HCT116 (cell line): ENCODE measurements around the gene PTPRCAP.

ENCODE experiments used
- ATF3 ChIP-seq: IDR thresholded peaks from 2 replicates; pipeline ENCODE4 v1.6.1; 2012
- CEBPB ChIP-seq: IDR thresholded peaks from 2 replicates; pipeline ENCODE4 v1.6.1; 2012; ENCODE audit warnings: low read depth
- CTCF ChIP-seq, 3 experiments: fragments of 200-600 bp in 1 of 3; sonication (generic) in 1 of 3; IDR thresholded peaks in 2 of 3; conservative IDR thresholded peaks in 1 of 3; 2 replicates each; pipeline ENCODE4 v1.5.1; 2012 to 2017; ENCODE audit warnings: low read depth in 2 of 3, low read length in 2 of 3, antibody characterized with exemption in 1 of 3, borderline replicate concordance in 1 of 3, control low read depth in 1 of 3, mild to moderate bottlenecking in 1 of 3, mixed read lengths in 1 of 3, mixed run types in 1 of 3, moderate library complexity in 1 of 3; ENCODE audit not compliant: insufficient read depth in 1 of 3
- ELF1 ChIP-seq: IDR thresholded peaks from 2 replicates; pipeline ENCODE4 v1.6.1; 2012; ENCODE audit warnings: low read depth, borderline replicate concordance
- EZH2 ChIP-seq: fragments of 200-600 bp; sonication (generic); IDR thresholded peaks from 2 replicates; pipeline ENCODE4 v1.6.1; 2017; ENCODE audit warnings: antibody characterized with exemption, mixed run types
- EZH2phosphoT487 ChIP-seq: fragments of 200-600 bp; IDR thresholded peaks from 2 replicates; pipeline ENCODE4 v1.6.1; 2018; ENCODE audit warnings: antibody characterized with exemption, borderline replicate concordance
- JUND ChIP-seq: IDR thresholded peaks from 2 replicates; pipeline ENCODE4 v1.6.1; 2012
- MAX ChIP-seq: IDR thresholded peaks from 2 replicates; pipeline ENCODE4 v1.6.1; 2012
- POLR2A ChIP-seq: IDR thresholded peaks from 2 replicates; pipeline ENCODE4 v1.7.0; 2011; ENCODE audit warnings: borderline replicate concordance; ENCODE audit not compliant: insufficient read depth, insufficient read length; ENCODE audit errors: extremely low read depth
- POLR2AphosphoS5 ChIP-seq: IDR thresholded peaks from 2 replicates; pipeline ENCODE4 v1.6.1; 2011; ENCODE audit warnings: mild to moderate bottlenecking, low read depth, low read length, moderate library complexity
- RAD21 ChIP-seq: IDR thresholded peaks from 2 replicates; pipeline ENCODE4 v1.6.1; 2012; ENCODE audit warnings: low read depth, mild to moderate bottlenecking
- REST ChIP-seq: IDR thresholded peaks from 2 replicates; pipeline ENCODE4 v1.6.1; 2012; ENCODE audit warnings: low read depth
- SP1 ChIP-seq: IDR thresholded peaks from 2 replicates; pipeline ENCODE4 v1.6.1; 2012; ENCODE audit warnings: low read depth
- ZFX ChIP-seq: fragments of 450-650 bp; IDR thresholded peaks from 2 replicates; pipeline ENCODE4 v1.6.1; 2017

- TF ChIP-seq CTCF (IDR thresholded peaks at IDR 0.05 in 2 of 3, conservative IDR thresholded peaks at IDR 0.05 in 1 of 3; ENCODE audit: borderline replicate concordance in 1 of 3, insufficient read depth in 1 of 3, low read depth in 2 of 3, low read length in 2 of 3) (no peak), POLR2A (no peak), ELF1 (no peak), EZH2 (no peak), JUND (no peak), REST (no peak), ATF3 (no peak), RAD21 (no peak), SP1 (no peak), ZFX (no peak), POLR2AphosphoS5 (no peak), MAX (no peak), EZH2phosphoT487 (no peak), CEBPB (no peak)
Observed at GRCh38 chr11:67435727-67436458, 1.6 kb downstream of the PTPRCAP start.
